ENCODE results near the gene WFDC2.

The WFDC2 gene

DNA sequence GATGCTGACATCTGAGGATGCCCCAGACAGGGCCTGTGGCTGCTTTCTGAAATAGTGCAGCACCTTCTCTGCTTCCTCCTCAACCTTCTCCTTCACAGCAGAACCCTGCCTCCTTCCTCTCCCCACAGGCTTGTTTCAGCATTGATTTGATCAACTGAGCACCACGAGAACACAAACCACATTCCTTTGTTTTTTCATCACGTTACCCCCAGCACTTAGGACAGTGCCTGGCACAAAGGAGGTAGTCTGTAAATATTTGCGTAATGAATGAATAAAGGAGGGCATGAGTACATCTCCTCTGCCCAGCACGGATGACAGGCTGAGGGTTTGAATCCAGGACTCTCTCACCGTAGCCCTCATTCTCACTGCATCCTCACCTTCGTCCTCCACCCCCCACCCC lies 21.3 kb upstream of the WFDC2 start:
- TF ChIP-seq, protein P1, sequence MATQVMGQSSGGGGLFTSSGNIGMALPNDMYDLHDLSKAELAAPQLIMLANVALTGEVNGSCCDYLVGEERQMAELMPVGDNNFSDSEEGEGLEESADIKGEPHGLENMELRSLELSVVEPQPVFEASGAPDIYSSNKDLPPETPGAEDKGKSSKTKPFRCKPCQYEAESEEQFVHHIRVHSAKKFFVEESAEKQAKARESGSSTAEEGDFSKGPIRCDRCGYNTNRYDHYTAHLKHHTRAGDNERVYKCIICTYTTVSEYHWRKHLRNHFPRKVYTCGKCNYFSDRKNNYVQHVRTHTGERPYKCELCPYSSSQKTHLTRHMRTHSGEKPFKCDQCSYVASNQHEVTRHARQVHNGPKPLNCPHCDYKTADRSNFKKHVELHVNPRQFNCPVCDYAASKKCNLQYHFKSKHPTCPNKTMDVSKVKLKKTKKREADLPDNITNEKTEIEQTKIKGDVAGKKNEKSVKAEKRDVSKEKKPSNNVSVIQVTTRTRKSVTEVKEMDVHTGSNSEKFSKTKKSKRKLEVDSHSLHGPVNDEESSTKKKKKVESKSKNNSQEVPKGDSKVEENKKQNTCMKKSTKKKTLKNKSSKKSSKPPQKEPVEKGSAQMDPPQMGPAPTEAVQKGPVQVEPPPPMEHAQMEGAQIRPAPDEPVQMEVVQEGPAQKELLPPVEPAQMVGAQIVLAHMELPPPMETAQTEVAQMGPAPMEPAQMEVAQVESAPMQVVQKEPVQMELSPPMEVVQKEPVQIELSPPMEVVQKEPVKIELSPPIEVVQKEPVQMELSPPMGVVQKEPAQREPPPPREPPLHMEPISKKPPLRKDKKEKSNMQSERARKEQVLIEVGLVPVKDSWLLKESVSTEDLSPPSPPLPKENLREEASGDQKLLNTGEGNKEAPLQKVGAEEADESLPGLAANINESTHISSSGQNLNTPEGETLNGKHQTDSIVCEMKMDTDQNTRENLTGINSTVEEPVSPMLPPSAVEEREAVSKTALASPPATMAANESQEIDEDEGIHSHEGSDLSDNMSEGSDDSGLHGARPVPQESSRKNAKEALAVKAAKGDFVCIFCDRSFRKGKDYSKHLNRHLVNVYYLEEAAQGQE (IDR thresholded peaks at IDR 0.05; ENCODE audit: insufficient read depth in 1 of 2, low read depth in 2 of 2, low read length in 2 of 2): no peak
- TF ChIP-seq SIN3A (IDR thresholded peaks at IDR 0.05; ENCODE audit: borderline replicate concordance, insufficient read depth, low read length) (no peak), TAF1 (IDR thresholded peaks at IDR 0.05; ENCODE audit: borderline replicate concordance, insufficient read depth, low read length) (no peak)

DNA sequence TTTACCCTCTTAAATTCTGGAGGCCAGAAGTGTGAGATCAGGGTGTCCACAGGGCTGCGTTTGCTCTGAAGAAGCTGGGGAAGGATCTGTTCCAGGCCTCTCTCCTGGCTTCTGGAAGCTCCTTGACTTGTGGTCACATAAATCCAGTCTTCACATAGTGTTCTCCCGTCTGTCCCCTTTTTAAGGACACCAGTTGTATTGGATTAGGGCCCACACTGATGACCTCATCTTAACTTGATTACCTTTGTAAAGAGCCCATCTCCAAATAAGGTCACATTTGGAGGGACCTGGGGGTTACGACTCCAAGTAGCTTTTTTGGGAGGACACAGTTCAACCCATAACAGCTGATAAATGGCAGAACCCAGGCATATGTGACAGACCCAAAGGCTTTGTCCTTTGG lies 20.0 kb upstream of the WFDC2 start:
- TF ChIP-seq TAF1 (IDR thresholded peaks at IDR 0.05; ENCODE audit: borderline replicate concordance, insufficient read depth, low read length) (no peak), FOXP2 (optimal IDR thresholded peaks at IDR 0.05; ENCODE audit: borderline replicate concordance, extremely low read depth, extremely low read length, insufficient read depth) (no peak), POLR2AphosphoS5 (IDR thresholded peaks at IDR 0.05; ENCODE audit: low read depth, low read length) (no peak), SIN3A (IDR thresholded peaks at IDR 0.05; ENCODE audit: borderline replicate concordance, insufficient read depth, low read length) (no peak)
- TF ChIP-seq, protein P1 (IDR thresholded peaks at IDR 0.05; ENCODE audit: insufficient read depth in 1 of 2, low read depth in 2 of 2, low read length in 2 of 2): no peak

DNA sequence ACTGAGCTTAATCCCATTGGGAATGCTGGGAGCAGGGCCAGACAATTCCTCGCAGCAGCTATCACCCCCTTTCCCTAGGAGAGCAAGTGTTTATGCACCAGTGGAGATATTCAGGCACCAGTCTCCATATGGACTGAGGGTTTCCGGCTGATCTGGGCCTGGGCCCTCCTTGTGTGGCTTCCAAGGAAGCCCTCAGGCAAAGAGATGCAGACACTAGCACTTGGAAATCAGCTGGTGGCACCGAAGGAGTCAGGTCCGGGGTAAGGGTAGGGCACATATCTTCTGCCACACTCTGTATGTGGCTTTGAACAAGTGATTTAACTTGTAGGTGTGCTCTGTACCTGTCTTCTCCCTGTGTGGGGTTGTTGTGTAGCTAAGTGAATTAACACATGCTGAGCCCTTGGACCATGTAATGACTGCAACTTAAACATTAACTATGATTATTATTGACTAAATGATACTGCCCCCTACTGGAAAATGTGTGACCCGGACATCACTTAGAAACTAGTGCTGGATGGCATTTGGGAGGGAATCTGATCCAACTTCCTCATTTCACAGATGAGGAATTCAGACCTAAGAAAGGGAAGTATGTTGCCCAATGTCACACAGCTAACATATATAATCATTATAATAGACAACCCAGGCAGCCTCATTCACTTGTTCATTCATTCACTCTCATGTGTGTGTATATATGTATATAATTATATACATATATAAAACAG lies 19.3 kb upstream of the WFDC2 start:
- TF ChIP-seq SIN3A (IDR thresholded peaks at IDR 0.05; ENCODE audit: borderline replicate concordance, insufficient read depth, low read length): no peak
- no peak for TF ChIP-seq POLR2AphosphoS5 (IDR thresholded peaks at IDR 0.05; ENCODE audit: low read depth, low read length)
- no peak for TF ChIP-seq TAF1 (IDR thresholded peaks at IDR 0.05; ENCODE audit: borderline replicate concordance, insufficient read depth, low read length)
- TF ChIP-seq FOXP2 (optimal IDR thresholded peaks at IDR 0.05; ENCODE audit: borderline replicate concordance, extremely low read depth, extremely low read length, insufficient read depth): no peak
- TF ChIP-seq, protein P1 (IDR thresholded peaks at IDR 0.05; ENCODE audit: insufficient read depth in 1 of 2, low read depth in 2 of 2, low read length in 2 of 2): no peak

- no peak for TF ChIP-seq TAF1 (IDR thresholded peaks at IDR 0.05; ENCODE audit: borderline replicate concordance, insufficient read depth, low read length)
- no peak for TF ChIP-seq FOXP2 (optimal IDR thresholded peaks at IDR 0.05; ENCODE audit: borderline replicate concordance, extremely low read depth, extremely low read length, insufficient read depth)
- TF ChIP-seq, protein P1 (IDR thresholded peaks at IDR 0.05; ENCODE audit: insufficient read depth in 1 of 2, low read depth in 2 of 2, low read length in 2 of 2): no peak
- no peak for TF ChIP-seq POLR2AphosphoS5 (IDR thresholded peaks at IDR 0.05; ENCODE audit: low read depth, low read length)
- no peak for TF ChIP-seq SIN3A (IDR thresholded peaks at IDR 0.05; ENCODE audit: borderline replicate concordance, insufficient read depth, low read length)
Observed at GRCh38 chr20:45452238-45452637, 17.3 kb upstream of the WFDC2 start.
